NCI-H2171 treated with DMSO at 0.1 percent for 48 hours (cell line): Measurements from ENCODE around the gene CCDC6.
"Not testable (repeated sequence)": the region's sequence is repeated elsewhere in the genome, so short reads cannot be mapped to it uniquely, and the experiment has no call there.

ENCODE experiments used
- DNase-seq: peaks from one replicate; lab custom pipeline; 2025; lab: John Stamatoyannopoulos, UW

The CCDC6 gene

DNA sequence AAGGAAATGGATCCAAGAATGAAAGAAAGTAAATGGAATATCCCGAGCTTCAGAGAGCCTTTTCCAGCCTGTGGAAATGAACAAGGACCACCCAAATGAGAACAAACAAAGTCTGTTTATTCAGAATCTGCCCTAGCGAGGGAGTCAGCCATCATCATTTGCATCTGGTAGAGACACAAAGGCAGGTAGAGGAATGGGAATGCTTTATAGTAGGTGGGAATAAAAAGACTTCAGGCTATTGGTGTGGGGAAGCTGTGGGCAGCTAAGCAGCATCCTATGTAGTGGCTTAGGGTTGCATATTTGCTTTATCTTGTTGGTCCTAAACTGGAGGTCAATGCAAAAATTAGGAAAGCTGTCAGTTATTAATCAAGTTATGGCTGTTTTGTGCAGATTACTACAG is 143.9 kb downstream of the CCDC6 start:
- no peak for DNase-seq

DNA sequence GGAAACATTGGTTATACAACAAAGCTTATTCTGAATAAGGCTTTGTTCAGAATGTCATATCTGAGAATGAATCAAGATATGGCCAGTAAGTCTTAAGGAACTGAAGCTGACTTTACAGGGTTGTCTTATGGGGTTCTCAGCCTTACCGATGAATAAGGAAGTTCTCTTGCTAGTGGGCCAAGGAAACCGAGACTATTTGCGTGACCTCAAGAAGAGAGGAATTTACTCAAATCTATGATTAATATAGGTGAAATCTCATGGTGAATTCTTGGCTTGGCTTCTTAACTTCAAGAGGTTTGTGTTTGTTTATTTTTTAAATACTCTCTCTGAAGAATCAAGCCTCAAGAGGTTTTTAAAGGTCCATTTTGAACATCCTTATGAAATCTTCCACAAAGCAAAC is 148.4 kb downstream of the CCDC6 start:
- no peak for DNase-seq

DNA sequence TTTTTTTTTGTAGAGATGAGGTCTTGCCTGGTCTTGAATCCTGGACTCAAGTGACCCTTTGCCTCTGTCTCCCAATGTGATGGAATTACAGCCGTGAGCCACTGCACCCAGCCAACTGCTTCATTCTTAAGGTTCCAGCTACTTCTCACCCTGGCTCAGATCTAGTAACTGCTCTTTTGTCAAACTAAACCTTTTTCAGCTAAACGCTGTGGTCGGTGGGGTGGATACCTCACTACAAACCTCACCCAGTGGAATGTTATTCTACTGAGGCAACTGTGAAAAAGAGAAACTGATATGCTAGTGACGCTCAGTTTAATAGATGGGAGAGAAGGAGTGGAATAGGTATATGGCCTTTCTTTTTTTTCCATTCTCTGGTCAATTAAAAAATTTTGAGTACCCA is 151.4 kb downstream of the CCDC6 start:
- no peak for DNase-seq

DNA sequence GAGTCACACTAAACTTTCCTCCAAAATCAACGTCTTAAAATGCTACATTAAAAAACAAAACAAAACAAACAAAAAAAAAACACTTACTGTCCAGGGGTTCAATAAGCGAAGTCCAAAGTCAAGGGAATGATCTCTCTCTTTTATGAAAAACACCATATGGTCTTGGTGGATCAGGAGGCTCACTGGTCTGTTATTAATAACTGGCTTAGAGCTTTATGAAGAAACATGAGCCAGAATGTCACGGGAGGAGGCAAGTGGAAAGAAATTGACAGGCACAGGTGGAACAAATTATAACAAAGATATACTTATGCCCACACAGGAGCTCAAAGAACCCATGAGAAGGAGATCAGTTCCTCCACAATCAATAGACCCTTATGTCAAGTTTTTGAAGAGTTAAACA is 153.1 kb downstream of the CCDC6 start, which contains the start of gene MRLN:
Gene MRLN, minus strand, starts transcription at position 189 of the 400 bp plus-strand sequence.
- peak; percentile 90 for DNase-seq

DNA sequence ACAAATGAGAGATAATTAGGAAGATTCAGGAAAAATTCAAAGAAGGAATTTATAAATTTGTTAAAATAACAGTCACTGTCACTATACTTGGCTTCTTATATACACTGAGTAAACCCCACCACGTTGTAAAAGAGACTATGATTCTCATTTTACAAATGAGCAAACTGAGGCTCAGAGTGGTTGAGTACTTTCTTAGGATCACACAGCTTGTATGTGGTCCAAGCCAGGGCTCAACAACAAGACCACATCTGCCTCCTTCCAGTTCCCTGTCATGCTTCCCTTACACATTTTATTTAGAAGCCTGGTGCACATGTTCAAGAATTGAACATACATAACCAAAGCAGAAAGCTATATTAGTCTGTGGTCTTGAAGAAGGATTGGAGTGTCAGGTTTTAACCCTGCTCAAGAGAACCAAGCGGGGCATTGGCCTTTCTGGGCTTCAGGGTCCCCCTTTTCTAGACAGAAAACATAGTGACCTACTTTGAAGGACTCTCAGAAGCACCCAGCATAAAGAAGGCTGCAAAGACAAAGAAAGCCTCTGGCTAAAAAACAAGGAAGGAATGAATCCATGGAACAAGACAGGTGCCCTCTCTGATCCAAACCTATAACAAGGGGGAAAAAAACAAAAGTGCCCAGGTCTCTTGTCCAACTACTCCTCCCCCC is 153.9 kb downstream of the CCDC6 start:
- DNase-seq: peak; percentile 37

DNA sequence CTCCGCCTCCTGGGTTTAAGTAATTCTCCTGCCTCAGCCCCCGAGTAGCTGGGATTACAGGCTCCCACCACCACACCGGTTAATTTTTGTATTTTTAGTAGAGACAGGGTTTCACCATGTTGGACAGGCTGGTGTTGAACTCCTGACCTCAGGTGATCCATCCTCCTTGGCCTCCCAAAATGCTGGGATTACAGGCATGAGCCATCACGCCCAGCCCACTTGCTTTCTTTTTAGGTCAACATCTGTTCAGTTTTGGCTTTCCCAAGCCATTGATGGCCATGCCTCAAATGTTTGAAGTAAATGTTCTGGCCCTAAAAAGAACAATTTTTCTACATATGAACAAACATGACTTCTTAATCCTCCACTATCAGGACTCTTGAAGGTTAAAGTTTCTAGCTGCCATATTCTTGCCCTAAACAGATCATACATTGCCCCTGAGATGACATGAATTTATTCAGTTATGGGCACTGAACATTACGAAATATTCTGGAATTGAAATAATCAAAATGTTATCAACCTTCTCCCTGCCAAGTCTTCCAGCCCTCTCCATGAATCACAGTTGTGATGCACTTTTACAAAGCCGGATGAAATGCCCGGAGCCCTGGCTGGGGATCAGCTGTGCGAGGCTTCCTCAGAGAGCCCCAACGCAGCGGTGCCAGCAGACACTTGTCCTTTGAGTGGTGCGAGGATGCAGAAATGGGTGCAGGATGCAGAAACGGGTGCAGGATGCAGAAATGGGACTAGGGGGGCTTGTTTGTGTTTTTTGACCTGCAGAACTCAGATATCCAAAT is 156.0 kb downstream of the CCDC6 start:
- DNase-seq: no peak

DNA sequence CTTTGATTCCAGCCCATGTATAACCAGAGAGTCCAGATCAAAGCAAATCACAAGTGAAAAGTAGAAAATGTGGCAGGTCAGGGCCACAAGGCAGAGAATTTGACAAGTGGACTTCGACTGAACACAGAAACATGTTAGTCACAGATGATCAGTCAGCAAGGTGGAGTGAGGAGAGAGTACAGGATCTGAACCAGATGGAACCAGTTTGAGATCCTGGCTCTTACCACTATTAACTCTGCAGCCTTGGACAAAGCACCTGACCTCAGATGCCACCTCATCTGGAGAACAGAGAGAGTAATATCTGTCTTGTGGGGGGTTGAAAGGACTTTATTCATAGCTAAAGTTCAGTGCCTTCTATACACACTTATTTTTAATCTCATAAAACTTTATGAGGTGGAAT is 157.5 kb downstream of the CCDC6 start:
- DNase-seq: no peak

DNA sequence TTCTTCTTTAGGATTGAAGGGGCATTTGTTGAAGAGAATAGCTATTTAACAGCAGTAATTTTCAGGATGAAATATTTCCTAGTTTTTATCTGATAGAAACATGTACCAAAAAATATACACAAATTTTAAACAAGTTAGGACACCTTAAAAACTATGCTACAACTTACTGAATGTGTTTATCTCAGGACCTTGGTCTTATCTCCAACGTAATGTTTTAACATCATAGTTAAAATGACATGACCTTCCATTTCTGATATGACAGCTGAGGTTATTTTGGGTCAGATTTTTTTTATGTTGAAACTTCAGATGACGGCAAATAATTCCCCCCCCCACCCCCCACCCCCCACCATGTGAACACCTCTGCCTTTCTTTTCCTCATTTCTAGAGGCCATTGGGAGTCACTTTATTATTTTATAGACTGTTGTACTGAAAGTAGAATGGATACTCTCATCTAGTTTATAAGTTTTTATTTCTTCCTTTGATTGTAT is 161.1 kb downstream of the CCDC6 start:
- no peak for DNase-seq

DNA sequence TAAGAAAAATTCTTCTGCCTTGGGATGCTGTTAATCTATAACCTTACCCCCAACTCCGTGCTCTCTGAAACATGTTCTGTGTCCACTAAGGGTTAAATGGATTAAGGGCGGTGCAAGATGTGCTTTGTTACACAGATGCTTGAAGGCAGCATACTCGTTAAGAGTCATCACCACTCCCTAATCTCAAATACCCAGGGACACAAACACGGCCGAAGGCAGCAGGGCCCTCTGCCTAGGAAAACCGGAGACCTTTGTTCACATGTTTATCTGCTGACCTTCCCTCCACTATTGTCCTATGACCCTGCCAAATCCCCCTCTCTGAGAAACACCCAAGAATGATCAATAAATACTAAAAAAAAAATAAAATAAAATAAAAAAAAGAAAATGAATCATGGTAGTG is 161.6 kb downstream of the CCDC6 start:
- DNase-seq: not testable (repeated sequence)

DNA sequence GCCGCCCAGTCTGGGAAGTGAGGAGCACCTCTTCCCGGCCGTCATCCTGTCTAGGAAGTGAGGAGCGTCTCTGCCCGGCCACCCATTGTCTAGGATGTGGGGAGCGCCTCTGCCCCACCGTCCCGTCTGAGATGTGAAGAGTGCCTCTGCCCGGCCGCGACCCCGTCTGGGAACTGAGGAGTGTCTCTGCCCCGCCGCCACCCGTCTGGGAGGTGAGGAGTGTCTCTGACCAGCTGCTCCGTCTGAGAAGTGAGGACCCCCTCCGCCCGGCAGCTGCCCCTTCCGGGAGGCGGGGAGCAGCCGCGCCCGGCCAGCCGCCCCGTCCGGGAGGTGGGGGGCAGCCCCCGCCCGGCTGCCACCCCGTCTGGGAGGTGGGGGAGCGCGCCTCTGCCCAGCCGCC is 162.2 kb downstream of the CCDC6 start:
- DNase-seq: not testable (repeated sequence)

DNA sequence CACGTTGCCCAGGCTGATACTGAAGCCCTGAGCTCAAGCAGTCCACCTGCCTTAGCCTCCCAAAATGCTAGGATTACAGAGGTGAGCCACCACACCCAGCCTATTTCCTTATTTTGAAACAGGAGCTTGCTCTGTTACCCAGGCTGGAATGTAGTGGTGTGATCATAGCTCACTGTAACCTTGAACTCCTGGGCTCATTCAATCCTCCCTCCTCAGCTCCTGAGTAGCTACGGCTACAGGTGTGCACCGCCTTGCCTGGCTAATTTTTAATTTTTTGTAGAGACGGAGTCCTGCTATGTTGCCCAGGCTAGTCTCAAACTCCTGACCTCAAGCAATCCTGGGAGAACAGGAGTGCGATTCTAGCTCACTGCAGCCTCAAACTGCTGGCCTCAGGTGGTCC is 164.8 kb downstream of the CCDC6 start:
- DNase-seq: no peak

DNA sequence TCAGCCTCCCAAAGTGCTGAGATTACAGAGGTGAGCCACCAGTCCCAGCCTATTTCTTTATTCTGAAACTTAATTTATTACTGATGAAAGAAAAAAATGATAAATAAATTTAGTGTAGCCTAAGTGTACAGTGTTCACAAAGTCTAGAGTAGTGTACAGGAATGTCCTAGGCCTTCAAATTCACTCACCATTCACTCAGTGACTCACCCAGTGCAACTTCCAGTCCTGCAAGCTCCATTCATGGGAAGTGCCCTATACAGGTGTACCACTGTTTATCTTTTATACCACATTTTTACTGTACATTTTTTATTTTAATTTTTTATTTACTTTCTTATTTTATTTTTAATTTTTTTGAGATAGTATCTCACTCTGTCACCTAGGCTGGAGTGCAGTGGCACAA is 165.3 kb downstream of the CCDC6 start:
- DNase-seq: no peak
